Gastrocnemius medialis (tissue), 4 donors: ENCODE measurements around the gene C11orf21. TPM values are rescaled to one million over a fixed set of nuclear protein-coding genes. Genes with fewer than 3 reads are reported as not detected.

Source experiments
- ATAC-seq, 2 donors: fragments of 150-250 bp; one replicate each; pipeline ENCODE4 v1.9.1; 2016
- DNase-seq, 2 donors: peaks; one replicate each; pipeline ENCODE4 v3.0.0-alpha.2; 2019
- H3K27ac ChIP-seq, 4 donors: fragments of 200-600 bp; sonication (generic); 1 replicate in 1 of 4; 2 replicates in 3 of 4; pipeline ENCODE4 v1.5.1; 2016 to 2018; ENCODE audit warnings: mild to moderate bottlenecking in 2 of 4, moderate library complexity in 1 of 4
- H3K27me3 ChIP-seq, 3 donors: fragments of 200-600 bp; sonication (generic) in 2 of 3; 1 replicate in 1 of 3; 2 replicates in 2 of 3; pipeline versions ENCODE4 v1.5.1 to v1.6.0; 2016 to 2019; ENCODE audit warnings: mild to moderate bottlenecking in 1 of 3, moderate library complexity in 1 of 3
- H3K36me3 ChIP-seq, 2 donors: fragments of 200-600 bp; sonication (generic) in 1 of 2; one replicate each; pipeline ENCODE4 v1.5.1; 2017 to 2018
- H3K4me1 ChIP-seq, 2 donors: fragments of 200-600 bp; sonication (generic) in 1 of 2; one replicate each; pipeline ENCODE4 v1.5.1; 2016 to 2017; ENCODE audit warnings: mild to moderate bottlenecking in 2 of 2
- H3K4me3 ChIP-seq, 4 donors: fragments of 200-600 bp; sonication (generic) in 3 of 4; 1 replicate in 1 of 4; 2 replicates in 3 of 4; pipeline ENCODE4 v1.5.1; 2016 to 2019; ENCODE audit warnings: mild to moderate bottlenecking in 2 of 4
- H3K9me3 ChIP-seq, 3 donors: fragments of 200-600 bp; sonication (generic) in 2 of 3; 1 replicate in 1 of 3; 2 replicates in 2 of 3; pipeline ENCODE4 v1.5.1; 2016 to 2019
- POLR2A ChIP-seq, 2 donors: fragments of 450-650 bp; IDR thresholded peaks; one replicate each; pipeline ENCODE4 v1.6.1; 2017; ENCODE audit warnings: antibody characterized with exemption in 2 of 2, mild to moderate bottlenecking in 2 of 2, moderate library complexity in 2 of 2
- in situ Hi-C, 4 donors: fragments of 200-750 bp; cut with MboI; loops; one replicate each; pipeline versions ENCODE4 v1.15.0 to v1.8.0; 2017; ENCODE audit warnings: low sequenced_read_pairs in 4 of 4
- intact Hi-C: fragments of 100-400 bp; cut with DNase I; formaldehyde crosslinking; loops from one replicate; pipeline ENCODE4 v1.15.1; 2023; ENCODE audit warnings: low total_unique reads
- total RNA-seq, 4 donors: library from RNA; depleted of rRNA; stranded (reverse); fragments of >200 nt; gene quantifications; one replicate each; pipeline versions ENCODE4 v1.1.0 to v1.2.3, GENCODE V29; 2016
- TF ChIP-seq, protein P1 (sequence below), 5 experiments: fragments of 450-650 bp in 3 of 5; fragments of 200-600 bp in 2 of 5; sonication (generic) in 2 of 5; IDR thresholded peaks in 4 of 5; conservative IDR thresholded peaks in 1 of 5; 1 replicate in 4 of 5; 2 replicates in 1 of 5; pipeline ENCODE4 v1.5.1; 2016 to 2019; ENCODE audit warnings: antibody characterized with exemption in 5 of 5, mild to moderate bottlenecking in 3 of 5, moderate library complexity in 3 of 5

The C11orf21 gene
- total RNA-seq, 4 donors from 2014 or later: 0.10 TPM; not detected in 3

DNA sequence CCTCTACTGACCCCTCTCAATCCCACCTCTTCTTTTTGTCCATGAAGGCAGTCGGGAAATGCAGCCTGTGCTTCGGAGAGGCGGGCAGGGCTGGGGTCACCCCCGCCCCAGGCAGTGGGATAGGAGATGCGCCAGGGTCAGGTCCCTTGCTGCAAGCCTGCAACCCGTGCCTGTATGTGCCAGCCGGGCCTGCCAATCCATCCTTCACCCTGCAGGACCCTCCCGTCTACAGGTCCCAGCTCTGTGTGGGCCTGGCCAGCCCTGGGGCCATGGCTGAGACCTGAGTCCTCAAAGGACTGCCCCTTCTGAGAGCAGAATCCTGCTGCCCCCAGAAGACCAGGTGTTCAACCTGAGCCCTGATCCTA, 42.3 kb downstream of the C11orf21 start:
- Histone ChIP-seq H3K9me3 (no peaks in the 10 kb centered on the region), H3K36me3 (no peaks in the 10 kb centered on the region), H3K27ac (no peak overlapping the region), H3K4me3 (no peak overlapping the region), H3K27me3 (peaks cover 0 to 16% (median 3%) of the 10 kb centered on the region in 3 donors), H3K4me1 (no peaks in the 10 kb centered on the region)
- no peak for DNase-seq
- in situ Hi-C loops: no loop called here
- TF ChIP-seq POLR2A (IDR thresholded peaks at IDR 0.05): no peak
- TF ChIP-seq, protein P1, sequence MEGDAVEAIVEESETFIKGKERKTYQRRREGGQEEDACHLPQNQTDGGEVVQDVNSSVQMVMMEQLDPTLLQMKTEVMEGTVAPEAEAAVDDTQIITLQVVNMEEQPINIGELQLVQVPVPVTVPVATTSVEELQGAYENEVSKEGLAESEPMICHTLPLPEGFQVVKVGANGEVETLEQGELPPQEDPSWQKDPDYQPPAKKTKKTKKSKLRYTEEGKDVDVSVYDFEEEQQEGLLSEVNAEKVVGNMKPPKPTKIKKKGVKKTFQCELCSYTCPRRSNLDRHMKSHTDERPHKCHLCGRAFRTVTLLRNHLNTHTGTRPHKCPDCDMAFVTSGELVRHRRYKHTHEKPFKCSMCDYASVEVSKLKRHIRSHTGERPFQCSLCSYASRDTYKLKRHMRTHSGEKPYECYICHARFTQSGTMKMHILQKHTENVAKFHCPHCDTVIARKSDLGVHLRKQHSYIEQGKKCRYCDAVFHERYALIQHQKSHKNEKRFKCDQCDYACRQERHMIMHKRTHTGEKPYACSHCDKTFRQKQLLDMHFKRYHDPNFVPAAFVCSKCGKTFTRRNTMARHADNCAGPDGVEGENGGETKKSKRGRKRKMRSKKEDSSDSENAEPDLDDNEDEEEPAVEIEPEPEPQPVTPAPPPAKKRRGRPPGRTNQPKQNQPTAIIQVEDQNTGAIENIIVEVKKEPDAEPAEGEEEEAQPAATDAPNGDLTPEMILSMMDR (IDR thresholded peaks at IDR 0.05 in 4 of 5, conservative IDR thresholded peaks at IDR 0.05 in 1 of 5): no peak
- no peak for ATAC-seq
- intact Hi-C loops: no loop called here

DNA sequence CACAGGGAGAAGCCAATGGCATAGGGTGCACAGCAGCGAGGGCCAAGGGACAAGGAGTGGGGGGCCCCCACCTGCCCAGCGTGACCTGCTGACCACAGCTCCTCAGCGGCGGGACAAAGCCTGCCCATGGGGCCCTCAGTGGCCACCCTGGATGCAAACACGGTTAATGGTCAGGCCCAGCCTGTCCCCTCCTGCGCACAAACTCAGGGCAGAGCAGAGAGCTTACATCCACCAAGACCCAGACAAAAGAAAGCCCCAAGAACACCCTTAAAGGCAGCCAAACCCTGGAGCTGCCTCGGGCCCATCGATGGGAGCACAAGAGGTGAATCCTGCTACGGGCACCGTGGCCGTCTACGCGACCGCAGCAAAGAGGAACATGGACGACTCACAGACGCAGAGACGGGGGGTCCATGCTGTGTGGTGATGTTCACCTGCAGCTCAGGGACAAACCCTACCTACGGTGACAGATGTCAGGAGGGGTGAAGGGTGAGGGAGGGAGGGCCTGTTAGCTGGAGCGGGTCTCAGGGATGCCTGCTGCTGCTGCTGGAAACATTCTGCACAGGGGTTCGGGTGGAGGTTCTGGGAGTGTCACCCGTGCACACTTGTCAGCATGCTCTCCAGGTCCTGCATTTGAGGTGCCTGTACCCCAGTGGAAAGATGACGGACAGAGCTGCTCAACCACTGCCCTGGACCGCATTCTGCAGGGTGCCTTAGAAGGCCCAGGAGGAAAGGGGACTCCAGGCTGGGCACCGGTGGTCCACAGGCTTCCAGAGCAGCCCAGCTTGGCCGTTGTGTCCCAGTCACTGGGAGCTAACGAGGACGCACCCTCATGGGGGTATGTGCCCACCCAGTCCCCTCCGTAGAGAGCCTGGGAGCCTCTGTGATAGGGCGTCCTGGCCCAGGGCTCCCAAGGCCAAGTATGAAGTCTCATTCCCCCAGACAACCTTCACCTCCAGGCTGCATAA, 42.9 kb downstream of the C11orf21 start:
- in situ Hi-C loops: no loop called here

DNA sequence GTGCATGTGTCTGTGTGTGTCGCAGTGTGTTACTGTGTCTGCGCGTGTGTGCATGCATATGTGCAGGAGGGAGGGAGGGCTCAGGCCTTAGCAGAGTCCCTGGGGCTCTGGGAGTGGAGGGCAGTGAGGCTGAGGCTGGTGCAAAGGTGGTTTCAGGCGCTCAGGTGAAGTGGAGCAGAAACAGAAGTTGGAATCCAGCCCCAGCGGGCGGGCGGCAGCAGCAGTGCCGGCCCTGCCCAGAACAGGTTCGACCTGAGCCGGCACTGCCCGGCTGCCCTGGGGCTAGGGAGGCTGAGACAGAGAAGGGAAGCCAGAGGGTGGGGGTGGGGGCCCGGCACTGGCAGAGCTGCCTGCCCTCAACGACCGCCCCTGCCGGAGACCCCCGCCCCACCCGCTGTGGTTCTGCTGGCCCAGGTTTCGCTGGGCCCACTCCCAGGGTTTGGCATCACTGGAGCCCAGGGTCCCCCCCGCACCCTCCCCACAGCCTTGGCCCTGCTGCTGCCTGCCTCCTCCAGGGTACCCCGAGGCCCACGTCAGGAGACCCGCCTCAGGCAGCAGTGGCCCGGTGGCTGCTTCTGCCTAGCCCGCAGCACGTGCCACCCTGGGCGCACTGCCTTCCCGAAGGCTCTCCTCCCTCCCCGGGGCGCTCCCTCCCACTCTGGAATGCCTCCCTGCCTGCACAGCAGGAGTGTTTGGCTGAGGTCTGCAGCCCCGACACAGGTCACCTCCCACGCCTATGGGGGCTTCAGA, 44.6 kb downstream of the C11orf21 start:
- no peak for ATAC-seq
- DNase-seq: no peak

More for the DNA sequence above, 42.9 kb downstream of the C11orf21 start:
- Histone ChIP-seq H3K27me3 (peaks cover 0 to 16% (median 3%) of the 10 kb centered on the region in 3 donors), H3K4me3 (no peak overlapping the region), H3K4me1 (no peaks in the 10 kb centered on the region), H3K36me3 (no peaks in the 10 kb centered on the region), H3K27ac (no peak overlapping the region), H3K9me3 (no peaks in the 10 kb centered on the region)
- intact Hi-C loops: no loop called here
- TF ChIP-seq, protein P1 (IDR thresholded peaks at IDR 0.05 in 4 of 5, conservative IDR thresholded peaks at IDR 0.05 in 1 of 5): no peak
- TF ChIP-seq POLR2A (IDR thresholded peaks at IDR 0.05): no peak
- DNase-seq: no peak
- ATAC-seq: no peak

DNA sequence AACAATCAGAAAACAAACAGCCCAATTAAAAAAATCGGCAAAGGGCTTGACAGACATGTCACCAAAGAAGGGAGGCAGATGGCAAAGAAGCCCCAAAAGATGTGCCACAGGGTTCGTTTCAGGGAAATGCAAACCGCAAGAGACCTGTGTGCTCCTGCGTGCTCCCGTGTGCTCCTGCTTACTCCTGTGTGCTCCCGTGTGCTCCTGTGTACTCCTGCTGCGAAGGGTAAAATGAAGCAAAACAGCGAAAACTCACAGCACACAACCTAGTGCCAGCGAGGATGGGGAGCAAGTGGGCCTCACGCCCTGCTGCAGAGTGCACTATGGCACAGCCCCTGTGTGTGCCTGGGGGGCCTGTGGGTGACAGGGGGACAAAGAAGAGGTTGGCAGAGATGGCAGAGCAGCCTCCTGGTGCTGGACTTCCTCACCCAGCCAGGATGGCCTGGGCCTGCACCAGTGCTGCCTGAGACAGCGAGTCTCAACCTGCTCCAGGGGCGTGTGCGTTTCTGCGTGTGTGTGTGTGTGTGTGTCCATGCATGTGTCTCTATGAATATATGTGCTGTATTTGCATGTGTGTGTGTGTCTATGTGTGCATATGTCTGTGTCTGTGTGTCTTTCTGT, 45.3 kb downstream of the C11orf21 start:
- ATAC-seq: no peak
- DNase-seq: no peak

More for the DNA sequence above, 44.6 kb downstream of the C11orf21 start:
- no peaks in the 10 kb centered on the region for H3K4me1 ChIP-seq
- peaks cover 0 to 16% (median 3%) of the 10 kb centered on the region in 3 donors for H3K27me3 ChIP-seq
- H3K9me3 ChIP-seq: no peaks in the 10 kb centered on the region
- in situ Hi-C loops: no loop called here
- H3K27ac ChIP-seq: no peak overlapping the region
- intact Hi-C loops: no loop called here
- H3K36me3 ChIP-seq: no peaks in the 10 kb centered on the region
- TF ChIP-seq POLR2A (IDR thresholded peaks at IDR 0.05): no peak
- TF ChIP-seq, protein P1 (IDR thresholded peaks at IDR 0.05 in 4 of 5, conservative IDR thresholded peaks at IDR 0.05 in 1 of 5): no peak
- no peak overlapping the region for H3K4me3 ChIP-seq

More for the DNA sequence above, 45.3 kb downstream of the C11orf21 start:
- no peaks in the 10 kb centered on the region for H3K9me3 ChIP-seq
- intact Hi-C loops: no loop called here
- no peaks in the 10 kb centered on the region for H3K36me3 ChIP-seq
- H3K4me3 ChIP-seq: no peak overlapping the region
- no peak for TF ChIP-seq POLR2A (IDR thresholded peaks at IDR 0.05)
- TF ChIP-seq, protein P1 (IDR thresholded peaks at IDR 0.05 in 4 of 5, conservative IDR thresholded peaks at IDR 0.05 in 1 of 5): no peak
- H3K4me1 ChIP-seq: no peaks in the 10 kb centered on the region
- H3K27me3 ChIP-seq: peaks cover 0 to 15% (median 1%) of the 10 kb centered on the region in 3 donors
- in situ Hi-C loops: no loop called here
- H3K27ac ChIP-seq: no peak overlapping the region
